Suprapubic skin (tissue), 4 donors: ENCODE data around the gene C1orf167. TPM values are rescaled to one million over a fixed set of nuclear protein-coding genes. Genes with fewer than 3 reads are reported as not detected.
"Not testable (repeated sequence)": the region's sequence is repeated elsewhere in the genome, so short reads cannot be mapped to it uniquely, and the experiment has no call there.

Experiments
- DNase-seq, 2 donors: peaks; one replicate each; pipeline ENCODE4 v3.0.0-alpha.2; 2019; ENCODE audit warnings: low spot score in 2 of 2
- H3K27ac ChIP-seq: fragments of 200-600 bp; sonication (generic); one replicate; pipeline ENCODE4 v1.5.1; 2019
- H3K27me3 ChIP-seq: fragments of 200-600 bp; sonication (generic); one replicate; pipeline ENCODE4 v1.5.1; 2019
- H3K36me3 ChIP-seq: fragments of 200-600 bp; sonication (generic); one replicate; pipeline ENCODE4 v1.5.1; 2019
- H3K4me1 ChIP-seq: fragments of 200-600 bp; sonication (generic); one replicate; pipeline ENCODE4 v1.5.1; 2019
- H3K4me3 ChIP-seq: fragments of 200-600 bp; sonication (generic); one replicate; pipeline ENCODE4 v1.5.1; 2019; ENCODE audit warnings: mild to moderate bottlenecking
- H3K9me3 ChIP-seq: fragments of 200-600 bp; sonication (generic); one replicate; pipeline ENCODE4 v1.5.1; 2019
- EP300 ChIP-seq: sonication (generic); formaldehyde crosslinking; IDR thresholded peaks from one replicate; pipeline ENCODE4 v1.6.1; 2017; ENCODE audit warnings: antibody characterized with exemption
- POLR2A ChIP-seq, 2 donors: fragments of 450-650 bp; IDR thresholded peaks; one replicate each; pipeline ENCODE4 v1.6.1; 2017; ENCODE audit warnings: antibody characterized with exemption in 2 of 2, mild to moderate bottlenecking in 2 of 2, moderate library complexity in 2 of 2
- POLR2AphosphoS5 ChIP-seq, 3 donors: sonication (generic); formaldehyde crosslinking; IDR thresholded peaks; one replicate each; pipeline ENCODE4 v1.6.1; 2017; ENCODE audit warnings: antibody characterized with exemption in 3 of 3
- WGBS: methylation state at CpG from one replicate; pipeline ENCODE4 v1.1.5; 2018; 5-methylcytosine and 5-hydroxymethylcytosine counted together
- total RNA-seq, 4 donors: library from RNA; depleted of rRNA; stranded (reverse); fragments of >200 nt; gene quantifications; one replicate each; pipeline ENCODE4 v1.1.0, GENCODE V29; 2016
- TF ChIP-seq, protein P1 (sequence below), 2 donors: fragments of 200-600 bp in 1 of 2; fragments of 450-650 bp in 1 of 2; sonication (generic) in 1 of 2; IDR thresholded peaks; one replicate each; pipeline ENCODE4 v1.5.1; 2016 to 2019; ENCODE audit warnings: antibody characterized with exemption in 2 of 2, mild to moderate bottlenecking in 1 of 2, moderate library complexity in 1 of 2

Gene C1orf167
- total RNA-seq, 4 donors from 2014 or later = 1.1 to 6.1 TPM; not detected in 2

DNA sequence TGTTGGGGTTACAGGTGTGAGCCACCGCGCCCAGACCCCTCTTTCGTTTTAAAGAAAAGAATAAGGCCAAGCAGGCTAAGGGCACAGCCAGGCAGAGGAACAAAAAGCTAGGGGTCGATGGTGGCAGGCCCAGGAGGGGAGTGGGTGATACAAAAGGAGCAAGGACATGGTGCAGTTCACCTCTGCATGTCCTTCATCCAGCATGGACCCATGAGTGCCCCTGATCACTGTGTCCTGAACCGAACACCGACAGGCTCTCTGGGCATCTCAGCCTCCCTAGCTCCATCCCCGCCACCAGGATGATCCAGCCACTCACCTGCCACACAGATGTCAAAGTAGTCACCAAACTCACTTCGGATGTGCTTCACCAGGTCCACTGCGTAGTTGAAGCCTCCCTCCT is 37.9 kb downstream of the C1orf167 start:
- Histone ChIP-seq H3K4me3 (no peak overlapping the region), H3K36me3 (peaks cover 51% of the 10 kb centered on the region), H3K9me3 (no peaks in the 10 kb centered on the region), H3K27me3 (no peaks in the 10 kb centered on the region), H3K4me1 (peaks cover 45% of the 10 kb centered on the region), H3K27ac (no peak overlapping the region)
- no peak for DNase-seq
- TF ChIP-seq, protein P1, sequence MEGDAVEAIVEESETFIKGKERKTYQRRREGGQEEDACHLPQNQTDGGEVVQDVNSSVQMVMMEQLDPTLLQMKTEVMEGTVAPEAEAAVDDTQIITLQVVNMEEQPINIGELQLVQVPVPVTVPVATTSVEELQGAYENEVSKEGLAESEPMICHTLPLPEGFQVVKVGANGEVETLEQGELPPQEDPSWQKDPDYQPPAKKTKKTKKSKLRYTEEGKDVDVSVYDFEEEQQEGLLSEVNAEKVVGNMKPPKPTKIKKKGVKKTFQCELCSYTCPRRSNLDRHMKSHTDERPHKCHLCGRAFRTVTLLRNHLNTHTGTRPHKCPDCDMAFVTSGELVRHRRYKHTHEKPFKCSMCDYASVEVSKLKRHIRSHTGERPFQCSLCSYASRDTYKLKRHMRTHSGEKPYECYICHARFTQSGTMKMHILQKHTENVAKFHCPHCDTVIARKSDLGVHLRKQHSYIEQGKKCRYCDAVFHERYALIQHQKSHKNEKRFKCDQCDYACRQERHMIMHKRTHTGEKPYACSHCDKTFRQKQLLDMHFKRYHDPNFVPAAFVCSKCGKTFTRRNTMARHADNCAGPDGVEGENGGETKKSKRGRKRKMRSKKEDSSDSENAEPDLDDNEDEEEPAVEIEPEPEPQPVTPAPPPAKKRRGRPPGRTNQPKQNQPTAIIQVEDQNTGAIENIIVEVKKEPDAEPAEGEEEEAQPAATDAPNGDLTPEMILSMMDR (IDR thresholded peaks at IDR 0.05) = no peak
- no peak for TF ChIP-seq POLR2A (IDR thresholded peaks at IDR 0.05)
- TF ChIP-seq POLR2AphosphoS5 (IDR thresholded peaks at IDR 0.05) = no peak
- TF ChIP-seq EP300 = no peak
- 95% methylated on average over 9 of the region's 9 CpGs for WGBS

DNA sequence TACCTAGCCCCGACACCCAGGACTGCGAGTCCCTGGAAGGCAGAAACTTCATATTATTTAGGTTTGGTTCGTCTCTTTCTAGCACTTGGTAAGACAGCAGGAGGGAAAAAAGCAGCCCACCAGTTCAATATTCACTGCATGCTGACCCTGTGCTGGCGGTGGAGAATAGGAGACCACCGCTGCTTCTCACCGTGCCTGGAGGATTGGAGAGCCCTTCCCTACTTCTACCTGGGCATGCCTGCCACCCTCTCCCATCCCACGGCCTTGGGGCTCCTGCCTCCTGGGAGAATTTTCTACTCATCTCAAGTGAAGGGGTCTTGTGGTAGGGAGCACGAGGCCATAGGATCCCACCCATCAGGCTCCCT is 38.4 kb downstream of the C1orf167 start:
- no peak overlapping the region for H3K4me3 ChIP-seq
- peaks cover 48% of the 10 kb centered on the region for H3K4me1 ChIP-seq
- H3K27ac ChIP-seq = no peak overlapping the region
- no peaks in the 10 kb centered on the region for H3K27me3 ChIP-seq
- peaks cover 46% of the 10 kb centered on the region for H3K36me3 ChIP-seq
- TF ChIP-seq, protein P1 (IDR thresholded peaks at IDR 0.05) = no peak
- WGBS = 100% methylated on average over 5 of the region's 8 CpGs
- H3K9me3 ChIP-seq = no peaks in the 10 kb centered on the region
- DNase-seq = peak in 1 of 2 donors; percentile 46

DNA sequence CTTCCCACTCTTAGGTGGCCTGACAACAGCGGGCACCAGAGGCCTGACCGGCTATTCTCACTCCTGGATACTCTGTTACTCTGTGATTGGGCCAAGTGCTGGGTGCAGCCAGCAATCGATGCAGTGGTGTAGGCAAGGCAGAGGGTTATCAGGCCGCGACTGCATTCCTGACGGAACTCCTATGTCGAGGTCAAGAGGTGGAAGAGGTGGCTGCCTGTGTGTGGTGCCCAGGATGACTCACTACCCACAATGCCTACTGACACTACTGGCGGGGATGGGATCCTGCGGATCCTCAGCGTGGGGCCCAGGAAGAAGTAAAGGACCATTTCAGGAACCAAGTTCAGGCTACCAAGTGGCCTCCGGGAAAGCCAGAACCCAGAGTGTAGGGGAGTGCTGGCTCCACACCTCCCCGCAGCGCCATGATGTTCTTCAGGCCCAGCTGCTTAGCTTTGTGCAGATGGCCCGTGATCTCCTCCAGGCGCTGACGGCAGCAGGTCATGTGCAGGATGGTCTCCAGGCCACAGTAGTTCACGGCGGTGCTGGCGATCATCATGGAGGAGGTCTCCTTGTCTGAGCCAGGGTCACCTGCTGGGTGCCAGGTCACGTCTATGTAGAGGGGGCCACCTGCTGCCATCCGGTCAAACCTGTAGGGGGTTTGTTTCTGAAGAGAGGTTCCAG is 38.9 kb downstream of the C1orf167 start:
- Histone ChIP-seq H3K27me3 (no peaks in the 10 kb centered on the region), H3K9me3 (no peaks in the 10 kb centered on the region), H3K36me3 (peaks cover 41% of the 10 kb centered on the region), H3K4me1 (peaks cover 48% of the 10 kb centered on the region), H3K4me3 (no peak overlapping the region), H3K27ac (no peak overlapping the region)
- 83% methylated on average over 19 of the region's 21 CpGs for whole genome bisulfite sequencing
- TF ChIP-seq POLR2A (IDR thresholded peaks at IDR 0.05) = no peak
- no peak for TF ChIP-seq EP300
- no peak for TF ChIP-seq POLR2AphosphoS5 (IDR thresholded peaks at IDR 0.05)
- TF ChIP-seq, protein P1 (IDR thresholded peaks at IDR 0.05) = no peak
- DNase-seq = peak in 1 of 2 donors; percentile 40

DNA sequence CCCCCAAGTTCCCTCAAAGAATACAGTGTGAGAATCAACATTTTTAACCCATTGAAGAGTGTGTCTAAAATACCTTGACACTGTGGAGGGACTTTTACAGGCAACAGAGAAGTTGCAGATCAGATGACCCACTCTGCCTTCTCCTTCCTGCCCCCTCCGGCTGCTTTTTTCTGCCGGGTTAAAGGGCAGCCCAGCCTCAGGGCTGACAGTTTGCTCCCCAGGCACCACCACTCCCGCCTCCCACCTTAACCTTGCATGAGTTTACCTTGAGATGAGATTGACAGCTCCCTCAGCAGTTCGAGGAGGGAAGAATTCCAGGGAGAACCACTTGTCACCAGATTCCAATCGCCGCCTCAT is 40.6 kb downstream of the C1orf167 start:
- Histone ChIP-seq H3K4me3 (peak overlapping the region; percentile 76), H3K9me3 (no peaks in the 10 kb centered on the region), H3K4me1 (peaks cover 61% of the 10 kb centered on the region), H3K27ac (peak overlapping the region; percentile 97), H3K36me3 (peaks cover 33% of the 10 kb centered on the region), H3K27me3 (no peaks in the 10 kb centered on the region)
- no peak for DNase-seq
- TF ChIP-seq POLR2AphosphoS5 (IDR thresholded peaks at IDR 0.05) = no peak
- TF ChIP-seq, protein P1 (IDR thresholded peaks at IDR 0.05) = no peak
- 32% methylated on average over 6 of the region's 6 CpGs for WGBS

DNA sequence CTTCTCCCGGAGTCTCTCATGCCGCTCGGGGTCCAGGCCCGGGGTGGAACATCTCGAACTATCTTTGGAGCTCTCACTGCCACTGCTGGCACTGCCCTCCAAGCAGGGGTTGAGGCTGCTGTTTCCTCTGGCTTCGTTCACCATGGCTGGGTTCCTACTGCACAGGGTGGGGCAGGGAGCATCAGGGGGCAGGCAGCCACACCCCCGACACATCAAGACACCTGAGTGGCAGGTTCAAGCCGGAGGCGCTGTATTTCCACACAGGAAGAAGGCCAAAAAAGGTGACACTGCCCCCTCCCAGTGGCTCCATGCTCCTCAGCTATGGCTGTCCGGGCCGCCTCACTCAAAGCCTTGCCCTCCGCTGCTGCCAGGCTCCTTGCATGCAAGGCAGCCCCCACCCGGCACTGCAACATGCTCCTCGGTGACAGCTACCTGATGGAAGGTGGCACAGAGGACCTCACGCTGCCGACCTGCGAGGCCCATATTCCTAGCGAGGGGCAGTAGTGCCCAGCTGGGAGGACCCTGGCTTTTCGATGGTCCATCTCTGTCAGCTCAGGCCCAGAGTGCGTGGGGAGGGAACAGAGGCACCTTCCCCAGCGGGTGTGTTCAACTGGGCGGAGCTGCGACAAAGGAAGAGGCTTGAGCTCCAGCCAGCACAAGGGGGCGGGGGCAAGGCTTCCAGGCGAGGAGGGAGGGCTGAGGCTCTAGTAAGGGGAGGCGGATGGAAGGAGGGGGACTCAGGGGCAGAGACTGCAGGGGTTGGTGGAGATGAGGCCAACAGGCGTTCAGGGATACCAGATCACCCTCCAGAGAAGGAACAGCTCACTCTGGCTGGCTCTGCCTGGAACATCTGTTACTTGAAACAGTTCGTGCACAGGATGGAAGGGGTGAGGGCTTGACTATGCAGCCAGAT is 41.2 kb downstream of the C1orf167 start:
- Histone ChIP-seq H3K27ac (peak overlapping the region; percentile 97), H3K27me3 (no peaks in the 10 kb centered on the region), H3K4me1 (peaks cover 65% of the 10 kb centered on the region), H3K9me3 (no peaks in the 10 kb centered on the region), H3K36me3 (peaks cover 33% of the 10 kb centered on the region), H3K4me3 (peak overlapping the region; percentile 76)
- DNase-seq = peak; percentile 94 to 96
- 5% methylated on average over 26 of the region's 28 CpGs for WGBS
- TF ChIP-seq POLR2A (IDR thresholded peaks at IDR 0.05) (peak in 1 of 2 donors; percentile 22), EP300 (no peak), POLR2AphosphoS5 (IDR thresholded peaks at IDR 0.05) (peak in 2 of 3 donors; percentile 26 to 33)

DNA sequence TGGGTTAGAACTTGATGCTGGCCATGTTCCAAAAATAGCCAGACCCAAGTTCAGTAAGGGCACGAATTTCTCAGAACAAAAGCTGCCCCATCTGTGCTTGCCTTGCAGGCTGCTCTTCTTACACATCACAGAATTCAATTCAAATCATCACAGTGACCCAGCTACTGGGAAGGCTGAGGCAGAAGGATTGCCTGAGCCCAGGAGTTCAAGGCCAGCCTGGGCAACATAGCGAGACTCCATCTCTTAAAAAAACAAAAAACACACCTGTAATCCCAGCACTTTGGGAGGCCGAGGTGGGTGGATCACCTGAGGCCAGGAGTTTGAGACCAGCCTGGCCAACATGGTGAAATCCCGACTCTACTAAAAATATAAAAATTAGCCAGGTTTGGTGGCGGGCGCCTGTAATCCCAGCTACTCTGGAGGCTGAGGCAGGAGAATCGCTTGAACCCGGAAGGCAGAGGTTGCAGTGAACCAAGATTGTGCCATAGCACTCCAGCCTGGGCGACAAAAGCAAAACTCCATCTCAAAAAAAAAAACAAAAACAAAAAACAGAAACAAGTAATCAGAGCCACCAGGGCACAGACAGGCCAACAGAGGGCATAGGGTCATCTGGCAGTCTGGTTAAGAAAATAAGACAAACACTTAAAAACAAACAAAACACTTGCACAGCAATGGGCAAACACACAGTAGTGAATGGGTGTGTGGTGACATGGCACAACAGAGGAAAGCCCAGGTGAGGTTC is 42.1 kb downstream of the C1orf167 start:
- peaks cover 68% of the 10 kb centered on the region for H3K4me1 ChIP-seq
- H3K27ac ChIP-seq = peak overlapping the region; percentile 97
- peaks cover 27% of the 10 kb centered on the region for H3K36me3 ChIP-seq
- peak overlapping the region; percentile 76 for H3K4me3 ChIP-seq
- not testable (repeated sequence) for H3K27me3 ChIP-seq, H3K9me3 ChIP-seq
- peak in 1 of 2 donors; percentile 46 for DNase-seq
- 69% methylated on average over 9 of the region's 9 CpGs for WGBS
